GM18873 (cell line): ENCODE data around the gene IRF3.

Experiments
- ATAC-seq: cut with Tn5 transposase; IDR thresholded peaks from one replicate; pipeline ENCODE4 v1.9.1; 2021; ENCODE audit warnings: mild to moderate bottlenecking, moderate library complexity, moderate number of reproducible peaks; ENCODE audit not compliant: unreplicated experiment, low FRiP score

IRF3 gene, protein sequence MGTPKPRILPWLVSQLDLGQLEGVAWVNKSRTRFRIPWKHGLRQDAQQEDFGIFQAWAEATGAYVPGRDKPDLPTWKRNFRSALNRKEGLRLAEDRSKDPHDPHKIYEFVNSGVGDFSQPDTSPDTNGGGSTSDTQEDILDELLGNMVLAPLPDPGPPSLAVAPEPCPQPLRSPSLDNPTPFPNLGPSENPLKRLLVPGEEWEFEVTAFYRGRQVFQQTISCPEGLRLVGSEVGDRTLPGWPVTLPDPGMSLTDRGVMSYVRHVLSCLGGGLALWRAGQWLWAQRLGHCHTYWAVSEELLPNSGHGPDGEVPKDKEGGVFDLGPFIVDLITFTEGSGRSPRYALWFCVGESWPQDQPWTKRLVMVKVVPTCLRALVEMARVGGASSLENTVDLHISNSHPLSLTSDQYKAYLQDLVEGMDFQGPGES

DNA sequence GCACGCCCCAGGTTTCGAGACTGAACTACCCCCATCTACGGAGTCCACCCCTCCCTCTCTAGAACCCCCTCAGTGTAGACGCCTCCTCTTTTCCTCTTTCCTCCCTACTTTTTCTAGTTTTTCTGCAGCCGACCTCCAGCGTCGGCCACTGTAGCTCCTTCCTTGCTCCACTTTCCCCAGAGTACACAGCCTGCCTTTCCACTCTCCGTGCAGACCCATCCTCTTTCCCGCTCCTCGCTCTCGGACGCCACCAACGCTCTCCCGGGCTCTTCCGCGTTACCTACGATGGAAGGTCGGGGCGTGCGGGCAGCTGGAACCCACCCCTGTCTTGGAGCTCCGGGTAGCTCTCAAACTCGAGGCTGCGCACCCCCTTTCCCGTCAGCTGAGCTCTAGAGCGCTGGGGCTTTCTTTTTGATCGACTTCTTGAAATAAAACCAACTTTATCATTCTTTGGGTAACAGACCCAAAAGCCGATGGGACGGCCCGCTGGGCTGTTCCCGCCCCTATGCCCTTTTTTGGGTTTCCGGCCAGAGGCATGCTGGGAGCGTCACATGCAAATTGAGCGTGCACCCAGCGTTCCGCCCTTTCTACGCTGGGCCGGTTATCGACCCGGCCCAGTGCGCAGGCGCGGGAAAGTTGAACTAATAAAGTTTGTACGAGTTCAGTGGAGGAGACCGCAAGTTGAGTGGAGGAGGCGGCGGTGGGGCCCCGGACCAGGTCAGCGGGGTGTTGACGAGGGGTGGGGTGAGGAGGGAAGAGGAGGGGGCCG is at the start of gene IRF3, which contains the start of gene BCL2L12:
TSS of gene IRF3 (minus strand) at position 507 of the 769 bp plus-strand sequence. CDS start 1,019 bp downstream, outside the sequence.
TSS of gene BCL2L12 (plus strand) at position 583 of the 769 bp plus-strand sequence. CDS start 760 bp downstream, outside the sequence.
- ATAC-seq = peak; percentile 71

DNA sequence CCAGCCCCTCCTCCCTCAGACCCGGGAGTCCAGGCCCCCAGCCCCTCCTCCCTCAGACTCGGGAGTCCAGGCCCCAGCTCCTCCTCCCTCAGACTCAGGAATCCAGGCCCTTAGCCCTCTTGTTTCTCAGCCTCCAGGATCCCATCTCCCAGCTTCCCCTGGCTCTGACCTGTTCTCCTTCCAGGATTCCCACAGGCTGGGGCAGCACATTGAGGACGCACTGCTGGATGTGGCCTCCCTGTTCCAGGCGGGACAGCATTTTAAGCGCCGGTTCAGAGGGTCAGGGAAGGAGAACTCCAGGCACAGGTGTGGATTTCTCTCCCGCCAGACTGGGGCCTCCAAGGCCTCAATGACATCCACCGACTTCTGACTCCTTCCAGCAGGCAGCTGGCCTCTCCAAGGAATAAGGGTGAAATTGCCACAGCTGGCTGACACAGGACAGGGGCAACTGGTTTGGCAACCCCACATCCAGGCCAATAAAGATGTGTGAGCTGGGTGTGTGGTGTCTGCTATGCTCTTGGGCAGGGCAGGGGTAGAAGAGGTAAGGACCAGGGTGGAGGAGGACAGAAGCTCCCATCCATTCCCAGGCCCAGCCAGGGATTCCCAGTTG is 47.7 kb upstream of the IRF3 start:
- ATAC-seq = no peak

DNA sequence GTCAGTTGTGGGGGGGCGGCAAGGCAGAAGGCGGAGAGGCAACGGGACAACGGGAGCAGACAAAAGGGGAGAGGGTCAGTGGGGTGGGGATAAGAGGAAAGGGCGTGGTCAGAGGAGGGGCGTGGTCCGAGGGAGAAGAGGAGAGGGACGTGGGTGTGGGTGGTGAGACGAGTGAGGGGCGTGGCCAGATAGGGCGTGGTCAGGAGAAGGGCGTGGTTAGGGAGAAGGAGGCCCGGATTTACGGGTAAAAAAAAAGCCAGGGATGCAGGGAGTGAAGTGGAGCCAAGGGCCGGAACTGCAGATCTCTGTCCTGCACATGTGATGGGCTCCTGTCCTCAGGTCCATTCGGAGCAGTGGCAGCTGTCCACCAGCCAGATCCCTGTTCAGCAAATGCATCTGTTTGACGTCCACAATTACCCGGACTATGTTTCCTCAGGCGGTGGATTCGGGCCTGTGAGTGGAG is 46.8 kb upstream of the IRF3 start:
- no peak for ATAC-seq

DNA sequence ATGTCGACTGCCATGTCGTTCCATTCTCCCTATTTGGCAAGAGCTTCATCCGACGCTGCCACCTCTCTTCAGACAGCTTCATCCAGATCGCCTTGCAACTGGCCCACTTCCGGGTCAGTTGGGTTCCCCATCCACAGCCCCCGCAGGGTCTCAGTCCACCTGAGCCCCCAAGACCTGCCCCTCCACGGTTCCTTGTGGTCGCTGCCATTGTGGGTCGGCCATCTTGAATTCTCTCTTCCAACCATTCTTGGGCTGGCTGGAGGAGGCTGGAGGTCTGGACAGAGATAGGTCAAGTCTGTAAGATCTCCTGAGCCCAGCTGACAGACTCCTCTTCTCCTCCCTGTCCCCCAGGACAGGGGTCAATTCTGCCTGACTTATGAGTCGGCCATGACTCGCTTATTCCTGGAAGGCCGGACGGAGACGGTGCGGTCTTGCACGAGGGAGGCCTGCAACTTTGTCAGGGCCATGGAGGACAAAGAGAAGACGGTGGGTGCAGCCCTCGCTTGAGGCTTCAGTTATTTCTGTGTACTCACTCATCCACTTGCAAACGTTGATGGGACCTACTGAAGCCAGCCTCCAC is 44.8 kb upstream of the IRF3 start:
- ATAC-seq = no peak

DNA sequence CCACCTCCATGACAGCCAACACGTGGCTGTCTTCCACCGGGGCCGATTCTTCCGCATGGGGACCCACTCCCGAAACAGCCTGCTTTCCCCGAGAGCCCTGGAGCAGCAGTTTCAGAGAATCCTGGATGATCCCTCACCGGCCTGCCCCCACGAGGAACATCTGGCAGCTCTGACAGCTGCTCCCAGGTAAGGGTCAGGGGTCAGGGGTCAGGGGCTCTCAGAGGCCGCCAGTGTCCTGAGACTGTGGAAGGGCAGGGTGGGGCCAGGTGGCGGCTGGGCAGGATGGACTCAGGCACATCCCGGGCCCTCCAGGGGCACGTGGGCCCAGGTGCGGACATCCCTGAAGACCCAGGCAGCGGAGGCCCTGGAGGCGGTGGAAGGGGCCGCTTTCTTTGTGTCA is 40.3 kb upstream of the IRF3 start:
- ATAC-seq = no peak

DNA sequence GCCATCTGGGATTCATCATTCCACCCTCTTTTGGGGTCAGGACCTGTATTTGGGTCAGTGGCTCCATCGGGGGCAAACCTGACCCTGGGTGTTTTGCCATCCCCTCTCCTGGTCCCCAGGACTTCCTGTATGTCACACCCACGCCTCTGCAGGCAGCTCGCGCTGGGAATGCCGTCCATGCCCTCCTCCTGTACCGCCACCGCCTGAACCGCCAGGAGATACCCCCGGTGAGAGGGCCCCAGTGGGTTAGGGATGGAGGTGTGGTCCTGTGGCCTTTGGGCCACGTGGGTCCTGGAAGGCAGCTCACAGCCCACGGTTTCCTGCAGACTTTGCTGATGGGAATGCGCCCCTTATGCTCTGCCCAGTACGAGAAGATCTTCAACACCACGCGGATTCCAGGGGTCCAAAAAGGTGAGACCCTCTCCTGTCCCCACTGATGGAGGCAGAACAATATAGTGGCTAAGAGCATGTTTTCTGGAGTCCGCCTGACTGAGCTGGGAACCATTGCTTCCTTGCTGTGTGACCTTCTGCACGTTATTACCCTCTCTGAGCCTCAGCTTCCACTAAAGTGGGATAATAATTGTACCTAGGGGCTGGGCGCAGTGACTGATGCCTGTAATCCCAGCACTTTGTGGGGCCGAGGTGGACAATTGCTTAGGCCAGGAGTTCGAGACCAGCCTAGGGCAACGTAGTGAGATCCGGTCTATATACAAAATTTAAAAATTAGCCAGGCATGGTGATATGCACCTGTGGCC is 39.4 kb upstream of the IRF3 start:
- ATAC-seq = no peak

DNA sequence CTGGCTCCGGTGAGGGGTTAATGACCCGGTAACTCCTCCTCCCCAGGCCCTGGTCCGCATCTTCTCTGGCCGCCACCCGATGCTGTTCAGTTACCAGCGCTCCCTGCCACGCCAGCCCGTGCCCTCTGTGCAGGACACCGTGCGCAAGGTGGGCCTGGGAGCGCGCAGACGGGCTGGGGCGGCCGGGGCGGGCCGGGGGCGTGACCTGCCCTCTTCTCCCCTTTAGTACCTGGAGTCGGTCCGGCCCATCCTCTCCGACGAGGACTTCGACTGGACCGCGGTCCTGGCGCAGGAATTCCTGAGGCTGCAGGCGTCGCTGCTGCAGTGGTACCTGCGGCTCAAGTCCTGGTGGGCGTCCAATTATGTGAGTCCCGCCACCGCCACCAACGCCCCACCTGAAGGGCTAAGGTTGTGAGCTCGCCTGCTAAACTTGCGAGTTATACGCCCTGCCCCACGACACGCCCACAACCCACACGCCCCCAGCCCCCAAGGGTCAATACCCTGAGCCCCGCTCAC is 35.7 kb upstream of the IRF3 start:
- no peak for ATAC-seq

DNA sequence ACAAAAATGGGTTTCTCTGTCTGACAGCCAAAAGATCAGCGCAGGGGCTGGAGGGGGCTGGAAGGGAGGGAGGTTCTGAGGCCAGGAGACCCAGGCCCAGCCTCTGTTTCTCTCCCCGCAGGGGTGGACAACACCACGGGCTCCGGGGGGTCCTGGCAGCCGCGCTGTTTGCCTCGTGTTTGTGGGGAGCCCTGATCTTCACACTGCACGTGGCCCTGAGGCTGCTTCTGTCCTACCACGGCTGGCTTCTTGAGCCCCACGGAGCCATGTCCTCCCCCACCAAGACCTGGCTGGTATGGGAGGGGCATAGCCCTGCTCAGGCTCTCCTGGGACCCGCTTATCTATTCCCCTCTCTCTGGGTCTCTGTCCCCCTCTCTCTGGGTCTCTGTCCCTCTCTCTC is 34.9 kb upstream of the IRF3 start:
- ATAC-seq = no peak

DNA sequence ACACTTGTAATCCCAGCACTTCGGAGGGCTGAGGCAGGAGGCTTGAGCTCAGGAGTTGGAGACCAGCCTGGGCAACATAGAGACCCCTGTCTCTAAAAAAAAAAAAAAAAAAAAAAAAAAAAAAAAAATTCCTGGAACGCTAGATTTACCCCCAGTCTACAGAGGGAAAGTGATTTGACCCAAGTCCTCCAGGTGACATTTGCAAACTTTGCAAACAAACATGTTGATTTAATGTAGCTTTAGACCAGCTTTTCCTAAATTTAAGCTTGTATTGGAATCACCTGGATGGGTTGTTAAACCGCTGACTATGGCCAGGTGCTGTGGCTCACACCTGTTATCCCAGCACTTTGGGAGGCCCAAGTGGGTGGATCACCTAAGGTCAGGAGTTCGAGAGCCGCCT is 33.7 kb upstream of the IRF3 start:
- ATAC-seq = no peak

DNA sequence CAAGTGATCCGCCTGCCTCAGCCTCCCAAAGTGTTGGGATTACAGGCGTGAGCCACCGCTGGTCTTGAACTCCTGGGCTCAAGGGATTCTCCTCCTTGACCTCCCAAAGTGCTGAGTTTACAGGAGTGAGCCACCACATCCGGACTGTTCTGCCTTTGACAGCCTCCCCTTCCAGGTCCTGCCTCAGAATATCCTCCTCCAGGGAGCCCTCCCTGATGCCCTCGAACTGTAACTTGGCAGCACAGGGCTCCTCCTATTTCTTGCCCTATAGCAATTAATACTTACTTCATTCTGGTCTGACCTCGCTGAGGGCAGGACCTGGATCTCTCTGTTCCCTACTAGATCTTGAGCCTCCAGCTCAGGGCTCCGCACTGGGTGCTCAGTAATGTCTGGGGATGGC is 31.2 kb upstream of the IRF3 start:
- ATAC-seq = no peak

DNA sequence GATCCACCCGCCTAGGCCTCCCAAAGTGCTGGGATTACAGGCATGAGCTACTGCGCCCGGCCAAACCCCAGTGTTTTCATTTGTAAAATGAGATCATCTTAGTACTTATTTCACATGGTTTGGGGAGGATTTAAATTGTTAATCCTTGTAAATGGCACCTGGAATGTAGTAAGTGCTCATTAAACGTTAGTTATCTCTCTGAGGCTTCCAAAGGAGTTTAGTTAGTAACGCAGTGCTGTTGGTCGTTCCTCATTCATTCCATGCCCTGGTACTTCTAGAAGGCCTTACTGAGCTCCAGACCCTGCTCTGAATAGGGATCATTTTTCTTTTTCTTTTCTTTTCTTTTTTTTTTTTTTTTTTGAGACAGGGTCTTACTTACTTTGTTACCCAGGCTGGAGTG is 30.5 kb upstream of the IRF3 start:
- no peak for ATAC-seq

DNA sequence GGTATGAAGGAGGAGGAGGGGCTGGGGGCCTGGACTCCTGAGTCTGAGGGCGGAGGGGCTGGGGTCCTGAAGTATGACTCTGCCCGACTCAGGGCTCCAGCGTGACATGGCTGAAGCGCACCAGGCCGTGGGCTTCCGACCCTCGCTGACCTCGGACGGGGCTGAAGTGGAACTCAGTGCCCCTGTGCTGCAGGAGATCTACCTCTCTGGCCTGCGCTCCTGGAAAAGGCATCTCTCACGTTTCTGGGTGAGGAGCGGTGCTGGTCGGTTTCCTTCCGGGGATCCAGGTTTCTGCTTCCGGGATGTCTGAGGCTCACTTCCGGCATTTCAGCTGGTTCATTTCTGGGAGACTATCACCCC is 26.5 kb upstream of the IRF3 start:
- ATAC-seq = no peak

DNA sequence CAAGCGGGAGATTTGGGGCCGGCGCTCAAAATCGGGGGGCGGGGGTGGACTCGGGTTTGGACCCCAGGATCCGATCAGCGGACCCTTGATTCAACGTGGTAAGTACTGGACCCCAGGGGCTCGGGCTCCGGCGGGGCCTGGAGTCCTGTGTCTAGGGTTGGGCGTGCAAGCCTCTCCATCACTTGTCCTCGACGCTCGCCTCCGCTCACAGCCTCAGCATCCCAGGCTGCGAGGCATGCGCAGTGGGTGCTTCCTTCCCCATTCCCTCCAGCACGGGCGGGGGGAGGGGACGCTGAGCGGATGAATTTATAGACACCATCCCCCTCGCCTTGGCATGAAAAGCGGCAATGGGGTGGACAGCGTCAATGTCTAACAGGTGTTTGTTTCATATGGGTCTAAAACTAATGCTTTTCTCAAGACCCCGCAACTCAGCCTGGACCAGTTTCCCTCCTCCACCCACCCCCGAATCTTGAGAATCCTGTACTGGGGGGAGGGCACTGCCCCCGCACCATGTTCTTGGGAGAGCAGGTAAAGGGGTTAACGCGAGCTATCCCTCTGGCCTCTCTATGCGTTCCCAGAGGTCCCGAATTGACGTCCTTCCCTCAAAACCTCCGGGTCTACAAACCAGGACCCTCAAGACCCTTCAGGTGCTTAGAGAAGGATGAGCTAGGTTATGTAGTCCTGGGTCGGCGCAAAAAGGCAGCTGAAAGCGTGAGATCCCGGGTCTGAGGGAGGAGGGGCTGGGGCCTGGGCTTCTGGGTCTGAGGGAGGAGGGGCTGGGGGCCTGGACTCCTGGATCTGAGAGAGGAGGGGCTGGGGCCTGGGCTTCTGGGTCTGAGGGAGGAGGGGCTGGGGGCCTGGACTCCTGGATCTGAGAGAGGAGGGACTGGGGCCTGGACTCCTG is 25.8 kb upstream of the IRF3 start:
- ATAC-seq = no peak

DNA sequence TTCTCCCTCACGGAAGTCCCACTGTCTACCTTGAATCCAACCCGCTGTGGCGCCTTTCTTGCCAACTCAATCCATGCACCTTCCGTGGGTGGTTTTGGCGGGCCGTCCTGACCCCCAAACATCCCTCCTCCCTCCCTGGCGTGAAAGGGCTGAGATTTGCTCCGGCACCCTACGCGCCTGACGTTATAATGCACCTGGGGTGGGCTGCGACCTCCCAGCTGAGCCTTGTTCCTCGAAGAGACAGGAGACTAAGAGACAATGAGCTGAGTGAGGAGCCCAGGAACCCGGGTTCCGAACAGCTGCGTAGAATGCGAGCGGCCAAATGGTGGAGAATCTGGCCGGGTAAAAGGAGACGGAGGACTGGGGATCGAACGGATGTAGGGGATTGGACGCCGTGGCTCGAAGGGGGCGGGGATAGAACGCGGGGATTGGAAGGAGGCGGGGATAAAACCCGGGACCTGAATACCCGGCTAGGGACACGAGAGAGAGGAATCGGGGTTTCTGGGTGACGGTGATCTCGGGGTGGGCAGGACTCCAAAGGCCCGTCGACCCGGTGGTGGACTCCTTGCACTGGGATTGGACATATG is 25.1 kb upstream of the IRF3 start, which contains the start of gene CPT1C:
TSS of gene CPT1C (plus strand) at position 461 of the 587 bp plus-strand sequence. CDS start 1,137 bp downstream, outside the sequence.
- ATAC-seq = no peak

DNA sequence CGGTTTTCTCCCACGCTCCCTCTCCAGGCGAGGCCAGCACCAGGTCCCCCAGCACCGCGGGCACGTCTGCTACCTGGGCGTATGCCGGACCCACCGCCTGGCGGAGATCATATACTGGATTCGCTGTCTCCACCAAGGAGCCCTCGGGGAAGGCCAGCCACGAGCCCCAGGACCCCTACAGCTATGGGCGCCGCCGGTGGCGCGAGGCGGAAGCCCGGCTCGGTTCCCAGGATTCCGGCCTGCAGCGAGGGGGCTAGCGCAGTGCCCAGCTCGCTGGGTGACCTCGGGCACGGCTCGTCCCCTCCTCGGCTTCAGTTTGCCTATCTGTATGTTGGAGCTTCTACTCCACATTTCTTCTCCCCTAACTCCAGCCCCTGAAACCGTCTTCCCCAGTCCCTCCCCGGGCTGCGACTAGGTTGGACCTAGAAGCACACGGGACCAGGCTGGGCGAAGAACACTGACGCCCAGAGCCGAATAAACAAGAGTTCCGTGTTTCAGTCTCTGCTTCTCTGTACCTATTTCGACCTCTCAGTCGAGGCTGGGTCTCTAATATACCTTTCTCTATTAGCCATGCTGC is 24.5 kb upstream of the IRF3 start:
- no peak for ATAC-seq

DNA sequence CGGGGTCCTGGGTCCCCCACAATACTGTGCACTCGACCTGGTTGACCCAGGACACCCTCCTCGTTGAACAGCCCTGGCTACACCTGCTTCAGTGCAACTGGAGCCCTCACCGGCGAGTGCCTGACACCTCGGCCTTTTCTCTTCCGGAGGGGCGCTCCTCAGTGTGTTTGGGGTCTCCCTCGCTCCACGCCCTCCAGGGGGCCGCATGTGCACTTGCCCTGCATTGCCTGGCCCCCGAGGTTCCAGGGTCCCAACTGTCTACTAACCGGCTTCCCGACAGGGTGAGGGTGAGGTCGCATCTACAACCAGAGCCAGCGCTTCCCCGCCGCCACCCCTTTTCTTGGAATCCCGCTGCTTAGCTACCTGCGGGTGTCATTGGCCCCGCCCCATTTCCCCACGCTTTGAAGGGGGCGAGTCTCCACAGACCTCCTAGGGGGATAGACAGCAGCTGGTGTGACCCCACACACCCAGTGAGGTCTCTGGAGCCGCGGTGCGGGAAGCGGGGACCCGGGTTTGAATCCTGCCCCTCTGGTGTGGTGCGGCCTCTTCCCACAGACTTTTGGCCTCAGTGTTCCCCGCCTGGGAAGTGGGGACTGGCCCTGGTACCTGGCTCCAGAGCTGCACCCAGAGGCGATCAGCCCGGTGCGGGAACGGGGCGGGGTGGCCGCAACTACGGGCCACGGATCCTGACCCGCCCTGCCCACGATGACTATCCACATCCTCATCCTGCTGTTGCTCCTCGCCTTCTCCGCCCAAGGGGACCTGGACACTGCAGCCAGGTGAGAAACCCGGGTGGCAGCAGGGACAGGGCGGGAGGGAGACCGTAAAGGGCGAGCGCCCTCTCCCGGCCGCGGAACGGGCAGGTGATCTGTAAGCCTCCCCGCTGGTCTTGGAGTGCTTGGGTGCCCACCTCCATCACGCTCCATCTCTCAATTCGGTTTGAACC is 23.7 kb upstream of the IRF3 start, which contains the start of gene ADM5:
TSS of gene ADM5 (plus strand) at position 462 of the 946 bp plus-strand sequence. CDS start at position 706, 244 bp downstream.
- ATAC-seq = no peak
